Panc1 (cell line): ENCODE results near the gene NR1I2. TPM values are rescaled to one million over a fixed set of nuclear protein-coding genes. Genes with fewer than 3 reads are reported as not detected.

Experiments
- ATAC-seq: fragments of 200-7000 bp; cut with Tn5 transposase; 2 replicates; pipeline ENCODE4 v1.9.1; 2020; ENCODE audit warnings: mild to moderate bottlenecking, moderate library complexity
- BruUV-seq: library from RNA; stranded (reverse); fragments of 400-500 nt; replicated peaks from 2 replicates; lab custom pipeline; 2021; lab: Mats Ljungman, UMichigan
- CTCF ChIA-PET: fragments of 300-600 bp; sonication (Branson Sonifier 250); formaldehyde crosslinking; loops from one replicate; lab custom pipeline; 2022; ENCODE audit warnings: antibody characterized with exemption; lab: Charles Lee
- POLR2A ChIA-PET: fragments of 300-600 bp; sonication (Branson Sonifier 250); formaldehyde crosslinking; loops from one replicate; lab custom pipeline; 2022; ENCODE audit warnings: antibody characterized with exemption; lab: Charles Lee
- DNase-seq: peaks from one replicate; pipeline ENCODE4 v3.0.0-alpha.2; 2010; ENCODE audit warnings: low read depth, low spot score
- H3K27ac ChIP-seq: 2 replicates; pipeline ENCODE4 v1.5.1; 2011; ENCODE audit warnings: mild to moderate bottlenecking, low read length, inconsistent platforms
- H3K27me3 ChIP-seq: fragments of 200-500 bp; sonication (Bioruptor generic); 2 replicates; pipeline ENCODE4 v1.6.0; 2014; ENCODE audit warnings: low read length, inconsistent platforms; ENCODE audit not compliant: control insufficient read depth, insufficient read depth
- H3K36me3 ChIP-seq: fragments of 200-500 bp; sonication (Bioruptor generic); 2 replicates; pipeline ENCODE4 v1.5.1; 2014; ENCODE audit warnings: inconsistent platforms, mild to moderate bottlenecking, low read length, moderate library complexity; ENCODE audit not compliant: control insufficient read depth, insufficient read depth
- H3K4me1 ChIP-seq: 2 replicates; pipeline ENCODE4 v1.5.1; 2011; ENCODE audit warnings: inconsistent platforms, mild to moderate bottlenecking, low read length, moderate library complexity; ENCODE audit not compliant: control insufficient read depth, insufficient read depth
- H3K4me3 ChIP-seq, 2 experiments: 2 replicates each; pipeline ENCODE4 v1.5.1; 2011 to 2012; ENCODE audit warnings: low read depth in 2 of 2, low read length in 2 of 2, mild to moderate bottlenecking in 2 of 2, inconsistent platforms in 1 of 2, moderate library complexity in 1 of 2
- H3K9me3 ChIP-seq: fragments of 200-500 bp; sonication (Bioruptor generic); 2 replicates; pipeline ENCODE4 v1.5.1; 2014; ENCODE audit warnings: low read depth, mild to moderate bottlenecking, inconsistent platforms, low read length, moderate library complexity; ENCODE audit not compliant: control insufficient read depth, insufficient read depth
- CTCF ChIP-seq: fragments of 450-650 bp; IDR thresholded peaks from 2 replicates; pipeline ENCODE4 v1.5.1; 2017; ENCODE audit warnings: mild to moderate bottlenecking
- POLR2AphosphoS5 ChIP-seq: IDR thresholded peaks from 2 replicates; pipeline ENCODE4 v1.6.1; 2012; ENCODE audit warnings: mild to moderate bottlenecking, low read depth, low read length, moderate library complexity
- SIN3A ChIP-seq: IDR thresholded peaks from 2 replicates; pipeline ENCODE4 v1.6.1; 2012; ENCODE audit warnings: low read depth, mild to moderate bottlenecking, low read length, moderate library complexity, borderline replicate concordance; ENCODE audit not compliant: insufficient read depth
- TCF7L2 ChIP-seq: IDR thresholded peaks from 2 replicates; pipeline ENCODE4 v1.6.1; 2011; ENCODE audit warnings: mild to moderate bottlenecking, low read depth, low read length, inconsistent platforms
- in situ Hi-C: cut with HindIII; loops from 2 replicates; pipeline ENCODE4 v1.10.0; 2016; ENCODE audit warnings: low sequenced_read_pairs, low pct_unique_long_range_greater_than_20kb
- intact Hi-C: fragments of 100-400 bp; cut with micrococcal nuclease; formaldehyde crosslinking; loops from one replicate; pipeline ENCODE4 v1.10.0; 2022; ENCODE audit not compliant: unreplicated experiment
- total RNA-seq: library from RNA; stranded (reverse); gene quantifications from one replicate; pipeline ENCODE4 v1.2.1, GENCODE V29; 2021; ENCODE audit not compliant: unreplicated experiment
- TF ChIP-seq, protein P1 (sequence below), 2 experiments: IDR thresholded peaks; 2 replicates each; pipeline ENCODE4 v1.6.1; 2011 to 2012; ENCODE audit warnings: low read depth in 2 of 2, control low read depth in 1 of 2, low read length in 1 of 2, mild to moderate bottlenecking in 1 of 2, moderate library complexity in 1 of 2; ENCODE audit not compliant: insufficient read depth in 1 of 2

Gene NR1I2
- total RNA-seq, 1 experiment from 2014 or later = not detected

DNA sequence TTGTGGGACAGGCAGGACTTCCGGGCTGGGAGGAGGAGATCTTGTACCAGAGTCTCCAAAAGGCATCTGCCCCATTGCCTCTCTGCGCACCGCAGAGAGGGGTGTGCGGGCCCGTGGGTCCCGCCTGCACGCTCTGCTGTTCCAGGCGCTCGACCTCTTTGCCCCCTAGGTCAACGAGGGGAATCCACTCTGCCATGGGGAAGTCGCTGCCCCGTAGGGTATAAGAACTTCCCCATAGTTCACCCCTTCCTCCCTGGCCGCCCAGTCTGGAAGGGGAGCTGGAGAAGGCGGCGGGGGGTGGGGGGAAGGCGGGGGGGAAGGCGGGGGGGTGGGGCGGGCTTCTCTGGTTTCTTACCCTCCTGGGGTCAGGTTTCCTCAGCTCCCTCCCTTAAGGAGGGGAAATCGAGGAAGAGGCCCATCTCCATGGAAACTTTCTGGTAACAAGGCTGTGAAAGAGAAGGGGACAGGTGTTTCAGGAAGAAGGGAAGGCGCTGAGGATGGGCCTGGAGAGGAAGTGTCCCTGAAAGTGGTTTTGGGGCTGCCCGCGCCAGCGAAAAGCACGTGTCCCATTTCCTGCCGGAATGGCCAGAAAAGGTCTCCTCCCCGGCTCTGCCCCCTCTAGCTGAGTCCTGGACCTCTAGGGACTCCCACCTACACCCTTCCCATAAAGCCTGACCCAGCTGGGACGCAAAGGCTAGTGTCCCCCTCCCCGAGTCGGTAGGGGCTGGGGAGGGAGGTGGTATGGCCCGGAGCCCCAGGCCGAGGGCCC, 27.5 kb downstream of the NR1I2 start:
- ATAC-seq = no peak
- CTCF ChIA-PET = no interaction called here

GRCh38 chr3:119810018-119810435, 28.1 kb downstream of the NR1I2 start:
- ATAC-seq (no peak), DNase-seq (no peak)
- no peaks in the 10 kb centered on the region for H3K9me3 ChIP-seq
- intact Hi-C loops = no loop called here
- no peaks in the 10 kb centered on the region for H3K27me3 ChIP-seq
- CTCF ChIA-PET = no interaction called here
- TF ChIP-seq, protein P1, sequence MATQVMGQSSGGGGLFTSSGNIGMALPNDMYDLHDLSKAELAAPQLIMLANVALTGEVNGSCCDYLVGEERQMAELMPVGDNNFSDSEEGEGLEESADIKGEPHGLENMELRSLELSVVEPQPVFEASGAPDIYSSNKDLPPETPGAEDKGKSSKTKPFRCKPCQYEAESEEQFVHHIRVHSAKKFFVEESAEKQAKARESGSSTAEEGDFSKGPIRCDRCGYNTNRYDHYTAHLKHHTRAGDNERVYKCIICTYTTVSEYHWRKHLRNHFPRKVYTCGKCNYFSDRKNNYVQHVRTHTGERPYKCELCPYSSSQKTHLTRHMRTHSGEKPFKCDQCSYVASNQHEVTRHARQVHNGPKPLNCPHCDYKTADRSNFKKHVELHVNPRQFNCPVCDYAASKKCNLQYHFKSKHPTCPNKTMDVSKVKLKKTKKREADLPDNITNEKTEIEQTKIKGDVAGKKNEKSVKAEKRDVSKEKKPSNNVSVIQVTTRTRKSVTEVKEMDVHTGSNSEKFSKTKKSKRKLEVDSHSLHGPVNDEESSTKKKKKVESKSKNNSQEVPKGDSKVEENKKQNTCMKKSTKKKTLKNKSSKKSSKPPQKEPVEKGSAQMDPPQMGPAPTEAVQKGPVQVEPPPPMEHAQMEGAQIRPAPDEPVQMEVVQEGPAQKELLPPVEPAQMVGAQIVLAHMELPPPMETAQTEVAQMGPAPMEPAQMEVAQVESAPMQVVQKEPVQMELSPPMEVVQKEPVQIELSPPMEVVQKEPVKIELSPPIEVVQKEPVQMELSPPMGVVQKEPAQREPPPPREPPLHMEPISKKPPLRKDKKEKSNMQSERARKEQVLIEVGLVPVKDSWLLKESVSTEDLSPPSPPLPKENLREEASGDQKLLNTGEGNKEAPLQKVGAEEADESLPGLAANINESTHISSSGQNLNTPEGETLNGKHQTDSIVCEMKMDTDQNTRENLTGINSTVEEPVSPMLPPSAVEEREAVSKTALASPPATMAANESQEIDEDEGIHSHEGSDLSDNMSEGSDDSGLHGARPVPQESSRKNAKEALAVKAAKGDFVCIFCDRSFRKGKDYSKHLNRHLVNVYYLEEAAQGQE (IDR thresholded peaks at IDR 0.05; ENCODE audit: insufficient read depth in 1 of 2, low read depth in 2 of 2, low read length in 1 of 2) = no peak
- TF ChIP-seq POLR2AphosphoS5 (no peak), CTCF (no peak), TCF7L2 (no peak), SIN3A (no peak)
- H3K36me3 ChIP-seq = no peaks in the 10 kb centered on the region
- BruUV-seq = no TSS peak
- in situ Hi-C loops = no loop called here
- H3K27ac ChIP-seq = no peak overlapping the region
- H3K4me3 ChIP-seq = no peak overlapping the region
- POLR2A ChIA-PET = no interaction called here
- H3K4me1 ChIP-seq = no peaks in the 10 kb centered on the region

More for the DNA sequence above, 27.5 kb downstream of the NR1I2 start:
- in situ Hi-C loops (no loop called here), intact Hi-C loops (no loop called here)
- POLR2A ChIA-PET = no interaction called here
- Histone ChIP-seq H3K36me3 (no peaks in the 10 kb centered on the region), H3K4me3 (no peak overlapping the region), H3K9me3 (no peaks in the 10 kb centered on the region), H3K4me1 (no peaks in the 10 kb centered on the region), H3K27me3 (no peaks in the 10 kb centered on the region), H3K27ac (no peak overlapping the region)
- TF ChIP-seq CTCF (no peak), TCF7L2 (no peak), SIN3A (no peak), POLR2AphosphoS5 (no peak)
- TF ChIP-seq, protein P1 (IDR thresholded peaks at IDR 0.05; ENCODE audit: insufficient read depth in 1 of 2, low read depth in 2 of 2, low read length in 1 of 2) = no peak
- no peak for DNase-seq
- no TSS peak for BruUV-seq
